HG02571 (cell line): ENCODE measurements around the gene PSMC1.
A peak's percentile ranks its signal among the peaks of the same experiment; 100 is the strongest.
"Not testable (repeated sequence)": the region's sequence is repeated elsewhere in the genome, so short reads cannot be mapped to it uniquely, and the experiment has no call there.

Experiments
- ATAC-seq: cut with Tn5 transposase; IDR thresholded peaks from one replicate; pipeline ENCODE4 v1.9.1; 2021; ENCODE audit warnings: mild to moderate bottlenecking, moderate library complexity; ENCODE audit not compliant: unreplicated experiment

Gene PSMC1

DNA sequence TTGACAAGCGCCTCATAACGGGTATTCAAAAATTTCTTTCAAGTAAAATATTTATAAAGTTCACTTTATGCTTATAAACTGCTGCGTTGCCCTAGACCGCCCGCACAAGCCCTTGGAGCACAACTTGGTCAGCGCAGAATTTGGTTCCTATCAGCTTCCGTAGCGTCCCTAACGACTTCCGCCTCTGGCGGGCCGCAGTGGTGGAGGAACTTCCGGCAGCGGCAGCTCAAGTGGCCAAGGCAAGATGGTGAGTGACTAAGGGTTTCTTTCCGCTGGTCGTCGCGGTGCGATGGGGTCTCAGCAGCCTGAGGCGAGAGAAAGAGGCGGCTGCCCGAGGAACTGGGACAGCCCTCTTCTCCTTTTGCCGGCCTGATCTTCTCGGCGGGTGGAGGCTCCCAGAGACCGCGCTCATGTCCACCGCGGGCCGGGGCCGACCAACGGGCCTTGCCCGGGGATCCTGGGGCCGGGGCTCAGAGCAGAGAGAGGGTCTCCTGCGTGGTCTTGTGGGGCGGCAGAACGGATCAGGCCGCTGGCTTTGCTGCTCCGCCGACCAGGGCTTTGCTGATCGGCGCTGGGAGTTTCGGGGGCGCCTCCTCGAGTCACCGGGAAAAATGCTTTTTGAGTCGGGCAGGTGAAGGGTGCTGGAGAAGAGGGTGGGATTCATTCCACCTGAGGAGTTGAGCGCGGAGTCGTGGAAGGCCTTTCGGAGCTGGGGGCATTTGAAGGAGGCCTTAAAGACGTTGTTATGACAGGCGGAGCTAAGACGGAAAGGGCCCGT is at the start of gene PSMC1:
Gene PSMC1 (plus strand): TSS at position 200 of the 778 bp plus-strand sequence. CDS start 45 bp downstream, at position 245.
- peak; percentile 92 for ATAC-seq

DNA sequence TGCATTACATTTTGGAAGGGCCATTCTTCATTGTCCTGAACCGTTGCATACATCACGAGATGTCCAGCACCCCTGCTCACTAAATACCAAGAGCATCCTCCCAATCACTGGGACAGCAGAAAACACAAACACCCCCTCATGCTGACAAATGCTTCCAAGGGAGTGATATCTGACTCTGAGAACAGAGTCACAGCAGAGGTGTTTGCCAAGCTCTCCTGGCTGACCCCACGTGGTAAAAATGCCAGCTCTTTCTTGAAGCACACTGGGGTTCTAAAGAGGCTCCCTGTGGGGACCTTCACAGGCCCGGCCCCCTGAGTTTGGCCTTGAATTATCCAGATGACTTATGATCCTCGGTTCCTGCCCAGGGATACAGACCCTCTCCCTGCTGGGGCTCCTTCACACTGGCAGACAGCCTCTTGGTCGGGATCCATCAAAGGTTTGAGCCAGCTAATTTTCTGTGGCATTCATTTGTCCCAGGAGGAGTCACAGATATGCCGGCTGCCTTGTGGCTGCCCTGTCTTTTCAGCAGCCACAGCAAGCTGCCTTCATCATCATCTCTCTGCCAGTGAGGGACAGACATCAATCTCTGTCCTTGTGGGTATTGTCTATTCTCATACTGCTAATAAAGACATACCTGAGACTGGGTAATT is 43.1 kb upstream of the PSMC1 start:
- no peak for ATAC-seq

DNA sequence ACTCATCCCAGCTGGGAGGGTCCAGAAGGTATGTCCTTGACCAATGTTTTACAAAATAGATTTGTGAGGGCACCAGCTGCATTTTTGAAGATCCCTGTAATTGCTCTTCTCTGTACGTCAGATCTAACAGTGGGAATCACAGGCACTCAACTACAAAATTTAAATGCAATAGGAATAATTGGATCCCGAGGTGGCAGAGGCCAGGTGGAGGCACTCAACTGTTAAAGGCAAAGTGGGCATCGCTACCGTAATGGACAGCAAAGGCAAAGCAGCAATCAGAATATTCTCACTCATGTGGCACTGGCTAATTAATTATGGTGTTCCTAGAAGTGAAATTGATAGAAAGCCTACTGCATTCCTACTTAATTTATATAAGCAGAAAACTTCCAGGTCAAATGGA is 27.9 kb upstream of the PSMC1 start:
- no peak for ATAC-seq

DNA sequence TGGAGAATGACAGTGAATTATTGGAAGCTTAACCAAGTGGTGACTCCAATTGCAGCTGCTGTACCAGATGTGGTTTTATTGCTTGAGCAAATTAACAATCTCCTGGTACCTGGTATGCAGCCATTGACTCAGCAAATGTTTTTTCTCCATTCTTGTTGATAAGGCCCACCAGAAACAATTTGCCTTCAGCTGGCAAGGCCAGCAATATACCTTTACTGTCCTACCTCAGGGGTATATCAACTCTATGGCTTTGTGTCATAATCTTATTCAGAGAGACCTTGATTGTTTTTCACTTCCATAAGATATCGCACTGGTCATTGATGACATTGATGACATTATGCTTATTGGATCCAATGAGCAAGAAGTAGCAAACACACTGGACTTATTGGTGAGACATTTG is 26.4 kb upstream of the PSMC1 start:
- not testable (repeated sequence) for ATAC-seq

DNA sequence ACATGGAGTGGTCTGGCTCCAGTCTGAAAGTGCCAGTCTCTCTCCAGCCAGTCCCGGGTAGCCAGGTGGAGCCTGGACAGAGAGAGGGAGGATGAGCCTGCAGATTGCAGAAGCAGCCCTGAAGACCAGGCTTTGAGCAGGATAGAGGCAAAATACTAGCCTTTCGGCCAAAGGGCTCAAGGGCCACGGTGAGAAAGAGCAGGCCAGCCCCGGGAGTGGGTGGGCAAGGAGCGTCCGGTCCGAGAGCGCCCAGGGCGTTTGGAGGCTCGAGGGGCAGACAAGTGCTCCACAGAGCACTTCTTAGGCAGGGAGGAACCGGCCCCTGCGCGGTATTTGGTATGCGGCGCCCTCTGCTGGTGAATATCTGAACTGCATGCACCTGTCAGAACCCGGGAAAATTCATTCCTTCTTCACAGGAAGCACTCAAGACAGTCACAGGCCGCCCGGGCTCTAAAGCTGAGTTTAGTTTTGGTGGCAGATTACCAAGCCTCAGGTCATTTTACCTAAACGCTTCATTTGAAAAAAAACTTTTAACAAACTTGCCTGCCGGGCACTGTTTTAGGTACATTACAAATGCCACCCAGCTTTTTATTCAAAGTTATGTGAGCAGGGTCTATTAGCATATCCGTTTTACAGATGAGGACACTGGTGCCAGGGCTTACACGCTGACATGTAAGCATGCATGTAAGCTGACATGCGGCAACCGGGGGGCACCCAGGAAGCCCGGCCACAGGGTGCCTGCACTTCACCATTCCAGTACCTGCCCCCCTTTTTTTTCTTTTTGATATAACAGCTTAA is 21.0 kb upstream of the PSMC1 start:
- no peak for ATAC-seq

GRCh38 chr14:90239139-90239538 is 17.2 kb upstream of the PSMC1 start:
- ATAC-seq, result no peak

- no peak for ATAC-seq
Observed at GRCh38 chr14:90242444-90242843, 13.9 kb upstream of the PSMC1 start.

- ATAC-seq, result no peak
Observed at GRCh38 chr14:90246936-90247335, 9.4 kb upstream of the PSMC1 start.

DNA sequence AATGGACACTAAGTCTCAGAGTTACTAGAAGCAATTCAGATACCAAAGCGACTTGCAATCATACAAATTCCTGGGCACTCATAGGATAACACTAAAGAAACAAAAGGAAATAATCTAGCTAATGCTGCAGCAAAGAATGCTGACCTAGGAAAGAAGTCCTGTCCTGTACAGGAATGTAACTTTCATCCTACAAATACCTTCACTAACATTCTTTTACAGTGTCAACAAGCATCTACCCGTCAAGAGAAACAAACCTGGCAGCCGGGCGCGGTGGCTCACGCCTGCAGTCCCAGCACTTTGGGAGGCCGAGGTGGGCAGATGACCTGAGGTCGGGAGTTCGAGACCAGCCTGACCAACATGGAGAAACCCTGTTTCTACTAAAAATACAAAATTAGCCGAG is 8.9 kb upstream of the PSMC1 start:
- not testable (repeated sequence) for ATAC-seq

DNA sequence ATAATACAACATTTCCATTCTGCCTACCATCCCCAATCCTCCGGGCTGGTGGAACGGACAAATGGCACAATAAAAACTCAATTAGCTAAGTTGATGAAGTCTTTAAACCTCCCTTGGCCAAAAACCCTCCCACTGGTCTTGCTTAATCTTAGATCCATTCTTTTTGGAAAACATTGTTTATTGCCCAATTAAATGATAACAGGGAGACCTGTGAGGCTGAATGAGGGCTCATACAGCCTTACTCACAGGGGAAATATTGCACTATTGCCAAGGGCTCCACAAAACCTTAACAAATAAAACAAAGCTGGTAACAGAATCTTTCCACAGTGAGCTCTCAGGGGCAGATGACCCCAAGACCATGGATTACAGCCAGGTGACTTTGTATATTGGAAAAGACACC is 7.8 kb upstream of the PSMC1 start:
- no peak for ATAC-seq

- ATAC-seq, result no peak
Observed at GRCh38 chr14:90253826-90254225, 2.5 kb upstream of the PSMC1 start.

- ATAC-seq, result no peak
Observed at GRCh38 chr14:90255871-90256270, 482 bp upstream of the PSMC1 start.

DNA sequence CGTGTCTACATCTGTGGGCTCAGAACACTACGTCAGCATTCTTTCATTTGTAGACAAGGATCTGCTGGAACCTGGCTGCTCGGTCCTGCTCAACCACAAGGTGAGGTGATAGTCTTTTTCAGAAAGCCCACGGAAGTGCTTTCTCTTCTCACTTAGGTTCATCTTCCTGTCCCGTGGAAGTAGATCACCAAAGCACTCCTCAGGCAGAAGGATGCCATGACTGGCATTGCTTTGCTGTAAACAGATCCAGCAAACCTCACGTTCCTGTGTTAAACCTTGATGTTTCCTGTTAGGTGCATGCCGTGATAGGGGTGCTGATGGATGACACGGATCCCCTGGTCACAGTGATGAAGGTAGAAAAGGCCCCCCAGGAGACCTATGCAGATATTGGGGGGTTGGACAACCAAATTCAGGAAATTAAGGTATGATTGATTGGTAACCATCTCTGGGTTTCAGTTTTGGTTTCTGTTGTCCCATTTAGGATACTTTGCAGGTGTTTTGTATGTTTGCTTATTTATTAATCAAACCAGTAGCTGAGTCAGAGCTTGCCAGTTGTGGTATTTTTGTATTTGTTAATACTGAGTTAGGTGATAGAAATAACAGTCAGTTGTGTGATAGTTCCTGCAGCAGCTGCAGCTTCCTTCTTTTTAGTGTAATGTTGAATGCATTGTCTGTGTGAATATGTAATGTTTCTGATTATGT is 7.5 kb downstream of the PSMC1 start:
- peak; percentile 63 for ATAC-seq

DNA sequence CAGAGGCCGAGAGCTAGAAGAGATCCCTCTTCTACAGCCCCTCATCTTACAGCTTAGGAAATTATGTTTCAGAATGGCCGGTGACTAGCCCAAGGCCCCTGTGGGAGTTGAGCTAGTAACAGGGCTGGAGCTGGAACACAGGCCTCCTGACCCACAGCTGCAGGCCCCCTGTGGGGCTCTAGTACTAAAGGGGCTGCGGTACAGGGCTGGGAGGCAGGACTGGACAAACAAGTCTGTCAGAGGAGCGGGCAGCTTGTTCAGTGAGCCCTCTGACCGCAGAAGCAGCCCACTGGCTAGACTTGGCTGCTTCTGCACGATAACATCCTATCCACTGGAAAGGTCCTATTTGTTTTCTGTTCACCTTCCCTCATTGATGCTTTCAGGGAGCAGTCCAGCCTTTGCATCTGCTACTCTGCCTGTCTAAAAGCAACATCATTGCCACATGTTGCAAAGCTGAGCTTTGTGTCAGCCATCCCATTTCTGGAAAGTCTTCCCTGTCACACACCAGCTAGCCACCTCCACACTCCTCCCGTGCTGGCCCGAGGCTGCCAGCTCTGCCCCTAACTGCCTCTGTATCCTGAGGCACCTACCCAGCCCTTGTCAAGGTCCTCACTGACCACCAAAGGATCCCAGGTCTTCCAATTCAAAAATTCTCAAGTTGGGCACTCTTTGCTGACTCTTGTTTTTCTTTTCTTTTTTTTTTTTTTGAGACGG is 10.2 kb downstream of the PSMC1 start:
- ATAC-seq, result no peak

- no peak for ATAC-seq
Observed at GRCh38 chr14:90268420-90268819, 12.1 kb downstream of the PSMC1 start.

GRCh38 chr14:90272523-90272922 is 16.2 kb downstream of the PSMC1 start:
- ATAC-seq, result no peak

- ATAC-seq, result no peak
Observed at GRCh38 chr14:90273532-90273931, 17.2 kb downstream of the PSMC1 start.

GRCh38 chr14:90274019-90274418 is 17.7 kb downstream of the PSMC1 start:
- ATAC-seq, result no peak

GRCh38 chr14:90274808-90275457 is 18.6 kb downstream of the PSMC1 start:
- no peak for ATAC-seq

DNA sequence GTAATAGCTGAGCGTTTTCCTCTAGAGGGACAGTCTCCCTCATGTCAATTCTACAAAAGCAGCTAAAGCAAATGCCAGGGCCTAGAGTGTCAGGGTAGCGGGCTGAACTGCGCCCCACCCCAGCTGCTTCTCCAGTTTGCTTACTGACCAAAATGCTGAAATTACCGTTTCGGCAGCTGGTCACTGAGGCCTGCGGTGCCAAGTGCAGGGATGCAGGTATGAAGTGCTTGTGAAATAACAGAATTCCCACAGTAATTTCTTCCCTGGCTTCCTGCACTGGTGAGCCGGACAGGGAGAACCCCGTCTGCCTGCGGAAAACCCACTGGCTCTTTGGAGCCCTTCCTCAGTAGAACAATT is 19.1 kb downstream of the PSMC1 start:
- ATAC-seq, result no peak
